HepG2 (cell line): ENCODE measurements around the gene AMIGO3. TPM values are rescaled to one million over a fixed set of nuclear protein-coding genes. Genes with fewer than 3 reads are reported as not detected.

Source experiments
- ATAD3A ChIP-seq: sonication (generic); formaldehyde crosslinking; IDR thresholded peaks from 2 replicates; pipeline ENCODE4 v1.4.0; 2020; ENCODE audit warnings: missing genetic modification reagents
- CSRNP1 ChIP-seq: sonication (generic); formaldehyde crosslinking; IDR thresholded peaks from 2 replicates; pipeline ENCODE4 v1.8.1; 2023; ENCODE audit warnings: mild to moderate bottlenecking, missing genetic modification reagents
- DDIT3 ChIP-seq: sonication (generic); formaldehyde crosslinking; IDR thresholded peaks from 2 replicates; pipeline ENCODE4 v1.4.0; 2020; ENCODE audit warnings: mild to moderate bottlenecking, missing genetic modification reagents
- FOXC1 ChIP-seq: sonication (generic); formaldehyde crosslinking; IDR thresholded peaks from 2 replicates; pipeline ENCODE4 v1.8.0; 2022; ENCODE audit warnings: mild to moderate bottlenecking, missing genetic modification reagents, borderline replicate concordance
- FOXK2 ChIP-seq: fragments of 450-650 bp; IDR thresholded peaks from 2 replicates; pipeline ENCODE4 v1.6.1; 2016
- KLF16 ChIP-seq, 2 experiments: sonication (generic) in 1 of 2; formaldehyde crosslinking in 1 of 2; IDR thresholded peaks; 2 replicates each; pipeline versions ENCODE4 v1.6.1 to v1.8.0; 2016 to 2023; ENCODE audit warnings: missing genetic modification reagents in 2 of 2, missing compliant biosample characterization in 1 of 2
- MAZ ChIP-seq, 2 experiments: sonication (generic) in 1 of 2; formaldehyde crosslinking in 1 of 2; IDR thresholded peaks; 2 replicates each; pipeline versions ENCODE4 v1.5.0 to v1.6.1; 2012 to 2020; ENCODE audit warnings: low read depth in 2 of 2, mild to moderate bottlenecking in 2 of 2, borderline replicate concordance in 1 of 2, improper control_type of control experiment in 1 of 2, low read length in 1 of 2, missing genetic modification reagents in 1 of 2, moderate library complexity in 1 of 2
- MIER3 ChIP-seq: IDR thresholded peaks from 2 replicates; pipeline ENCODE4 v1.6.1; 2016; ENCODE audit warnings: missing compliant biosample characterization, borderline replicate concordance
- NFIC ChIP-seq: IDR thresholded peaks from 2 replicates; pipeline ENCODE4 v1.6.1; 2012; ENCODE audit warnings: mild to moderate bottlenecking, low read length, inconsistent platforms
- RFXANK ChIP-seq: IDR thresholded peaks from 2 replicates; pipeline ENCODE4 v1.6.1; 2016
- SIN3A ChIP-seq: IDR thresholded peaks from 2 replicates; pipeline ENCODE4 v1.6.1; 2011; ENCODE audit warnings: low read depth, mild to moderate bottlenecking, control low read depth, low read length, borderline replicate concordance
- SIX4 ChIP-seq: sonication (generic); formaldehyde crosslinking; IDR thresholded peaks from 2 replicates; pipeline ENCODE4 v1.4.0; 2020; ENCODE audit warnings: missing genetic modification reagents
- SYNCRIP ChIP-seq: fragments of 200-400 bp; formaldehyde crosslinking; IDR thresholded peaks from 2 replicates; pipeline ENCODE4 v1.6.1; 2018; ENCODE audit warnings: mild to moderate bottlenecking, low read depth, low read length; ENCODE audit not compliant: insufficient read depth
- TFAP4 ChIP-seq: sonication (generic); IDR thresholded peaks from 2 replicates; pipeline ENCODE4 v1.6.1; 2016; ENCODE audit warnings: low read depth, borderline replicate concordance
- TP53 ChIP-seq: sonication (generic); formaldehyde crosslinking; conservative IDR thresholded peaks from 2 replicates; pipeline ENCODE4 v1.4.0; 2020; ENCODE audit warnings: missing genetic modification reagents
- ZBTB39 ChIP-seq: sonication (generic); formaldehyde crosslinking; IDR thresholded peaks from 2 replicates; pipeline ENCODE4 v1.5.0; 2020; ENCODE audit warnings: missing genetic modification reagents
- ZBTB49 ChIP-seq: sonication (generic); formaldehyde crosslinking; IDR thresholded peaks from 2 replicates; pipeline ENCODE4 v1.4.0; 2020; ENCODE audit warnings: missing genetic modification reagents, borderline replicate concordance
- ZBTB7B ChIP-seq: sonication (generic); formaldehyde crosslinking; IDR thresholded peaks from 2 replicates; pipeline ENCODE4 v1.4.0; 2020; ENCODE audit warnings: missing genetic modification reagents
- ZNF414 ChIP-seq: sonication (generic); formaldehyde crosslinking; IDR thresholded peaks from 2 replicates; pipeline ENCODE4 v1.5.0; 2020; ENCODE audit warnings: missing genetic modification reagents
- ZNF670 ChIP-seq: sonication (generic); formaldehyde crosslinking; IDR thresholded peaks from 2 replicates; pipeline ENCODE4 v1.8.0; 2022; ENCODE audit warnings: mild to moderate bottlenecking, missing genetic modification reagents, borderline replicate concordance
- polyA plus RNA-seq, 8 experiments: library from polyadenylated mRNA; depleted of rRNA in 3 of 8; stranded (reverse) in 7 of 8; unstranded in 1 of 8; fragments of >200 nt; fragmentation: Illumina TruSeq in 4 of 8; extraction: Trizol in 4 of 8; gene quantifications; 2 replicates each; pipeline versions ENCODE4 v1.2.1 to v1.2.3, GENCODE V29; 2011 to 2016; ENCODE audit warnings: low read depth in 4 of 8, missing spikeins in 1 of 8, mixed read lengths in 1 of 8; ENCODE audit not compliant: insufficient read depth in 1 of 8
- total RNA-seq, 5 experiments: library from RNA; depleted of rRNA; stranded (reverse); fragments of >200 nt; fragmentation: Illumina TruSeq; extraction: Trizol; gene quantifications; 2 replicates each; pipeline ENCODE4 v1.2.3, GENCODE V29; 2016; ENCODE audit warnings: low read depth in 1 of 5

AMIGO3 gene
- total and polyA plus RNA-seq, 2 of the 13 experiments (the other 11 are each of a cell fraction or from before 2014, with no cell fraction given): 0.35 TPM; not detected in 1

GRCh38 chr3:49723628-49724551 lies 4.4 kb upstream of the AMIGO3 start, which contains the start of gene GMPPB (continued):
- no peak for TF ChIP-seq CSRNP1 (CRISPR knock-in tag)
- no peak for TF ChIP-seq ZBTB39 (CRISPR knock-in tag)
- 0 out of 2 replicates have a peak, but pooled peaks have one; percentile 19 for TF ChIP-seq ZBTB7B (CRISPR knock-in tag)
- TF ChIP-seq FOXK2: no peak; the same call in 1 of the 2 replicates
- peak; percentile 63; the same call in 1 of the 2 replicates for TF ChIP-seq TFAP4
- no peak for TF ChIP-seq NFIC
- TF ChIP-seq SYNCRIP: no peak
- TF ChIP-seq FOXC1 (CRISPR knock-in tag): no peak; the same call in none of the 2 replicates
- no peak for TF ChIP-seq RFXANK (CRISPR knock-in tag)
- peak; percentile 77; the same call in 1 of the 2 replicates for TF ChIP-seq SIN3A
- no peak for TF ChIP-seq ZBTB49 (CRISPR knock-in tag)
- TF ChIP-seq SIX4 (CRISPR knock-in tag): no peak
- no peak for TF ChIP-seq MIER3 (CRISPR knock-in tag)
- TF ChIP-seq ZNF414 (CRISPR knock-in tag): no peak
- no peak for TF ChIP-seq ZNF670 (CRISPR knock-in tag)
- no peak for TF ChIP-seq MAZ (IDR thresholded peaks at IDR 0.05; ENCODE audit: borderline replicate concordance, low read depth, low read length)
- TF ChIP-seq MAZ (CRISPR knock-in tag; IDR thresholded peaks at IDR 0.05; ENCODE audit: low read depth): peak; percentile 47; the same call in 1 of the 2 replicates
- TF ChIP-seq ATAD3A (CRISPR knock-in tag): no peak
- no peak for TF ChIP-seq TP53 (CRISPR knock-in tag)
- no peak for TF ChIP-seq DDIT3 (CRISPR knock-in tag)
- peak in 1 of 2 experiments; percentile 21; a peak in 1 of 4 replicates for TF ChIP-seq KLF16 (CRISPR knock-in tag; IDR thresholded peaks at IDR 0.05)
